ENCODE results near the gene CYP1A1.

CYP1A1 gene

GRCh38 chr15:74695597-74696397 is 29.5 kb downstream of the CYP1A1 start, which contains the start of gene EDC3:
Gene EDC3 (minus strand): TSS chr15:74696024. CDS start chr15:74675124, 20,900 bp downstream.
- TF ChIP-seq FOXM1 (IDR thresholded peaks at IDR 0.05; ENCODE audit: borderline replicate concordance, low read depth): no peak
- TF ChIP-seq YY1 (IDR thresholded peaks at IDR 0.05; ENCODE audit: low read depth): peak; percentile 72; the same call in 1 of the 2 replicates
- no peak for TF ChIP-seq EP300 (IDR thresholded peaks at IDR 0.05; ENCODE audit: borderline replicate concordance)
- peak; percentile 85 for TF ChIP-seq TEAD4 (IDR thresholded peaks at IDR 0.05)
- no peak for TF ChIP-seq CEBPB (IDR thresholded peaks at IDR 0.05)
- TF ChIP-seq, protein P1, sequence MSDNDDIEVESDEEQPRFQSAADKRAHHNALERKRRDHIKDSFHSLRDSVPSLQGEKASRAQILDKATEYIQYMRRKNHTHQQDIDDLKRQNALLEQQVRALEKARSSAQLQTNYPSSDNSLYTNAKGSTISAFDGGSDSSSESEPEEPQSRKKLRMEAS (IDR thresholded peaks at IDR 0.05): peak; percentile 64
- peak; percentile 94 for TF ChIP-seq CREB1 (IDR thresholded peaks at IDR 0.05; ENCODE audit: low read depth)
- TF ChIP-seq USF1 (IDR thresholded peaks at IDR 0.05): no peak
- peak; percentile 60 for TF ChIP-seq TAF1 (IDR thresholded peaks at IDR 0.05; ENCODE audit: low read depth)
- TF ChIP-seq, protein P2, sequence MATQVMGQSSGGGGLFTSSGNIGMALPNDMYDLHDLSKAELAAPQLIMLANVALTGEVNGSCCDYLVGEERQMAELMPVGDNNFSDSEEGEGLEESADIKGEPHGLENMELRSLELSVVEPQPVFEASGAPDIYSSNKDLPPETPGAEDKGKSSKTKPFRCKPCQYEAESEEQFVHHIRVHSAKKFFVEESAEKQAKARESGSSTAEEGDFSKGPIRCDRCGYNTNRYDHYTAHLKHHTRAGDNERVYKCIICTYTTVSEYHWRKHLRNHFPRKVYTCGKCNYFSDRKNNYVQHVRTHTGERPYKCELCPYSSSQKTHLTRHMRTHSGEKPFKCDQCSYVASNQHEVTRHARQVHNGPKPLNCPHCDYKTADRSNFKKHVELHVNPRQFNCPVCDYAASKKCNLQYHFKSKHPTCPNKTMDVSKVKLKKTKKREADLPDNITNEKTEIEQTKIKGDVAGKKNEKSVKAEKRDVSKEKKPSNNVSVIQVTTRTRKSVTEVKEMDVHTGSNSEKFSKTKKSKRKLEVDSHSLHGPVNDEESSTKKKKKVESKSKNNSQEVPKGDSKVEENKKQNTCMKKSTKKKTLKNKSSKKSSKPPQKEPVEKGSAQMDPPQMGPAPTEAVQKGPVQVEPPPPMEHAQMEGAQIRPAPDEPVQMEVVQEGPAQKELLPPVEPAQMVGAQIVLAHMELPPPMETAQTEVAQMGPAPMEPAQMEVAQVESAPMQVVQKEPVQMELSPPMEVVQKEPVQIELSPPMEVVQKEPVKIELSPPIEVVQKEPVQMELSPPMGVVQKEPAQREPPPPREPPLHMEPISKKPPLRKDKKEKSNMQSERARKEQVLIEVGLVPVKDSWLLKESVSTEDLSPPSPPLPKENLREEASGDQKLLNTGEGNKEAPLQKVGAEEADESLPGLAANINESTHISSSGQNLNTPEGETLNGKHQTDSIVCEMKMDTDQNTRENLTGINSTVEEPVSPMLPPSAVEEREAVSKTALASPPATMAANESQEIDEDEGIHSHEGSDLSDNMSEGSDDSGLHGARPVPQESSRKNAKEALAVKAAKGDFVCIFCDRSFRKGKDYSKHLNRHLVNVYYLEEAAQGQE (IDR thresholded peaks at IDR 0.05; ENCODE audit: low read depth): no peak
- TF ChIP-seq ZBTB7A (IDR thresholded peaks at IDR 0.05; ENCODE audit: low read depth): peak; percentile 73; the same call in 1 of the 2 replicates
- TF ChIP-seq EGR1 (IDR thresholded peaks at IDR 0.05): no peak
- peak; percentile 77 for TF ChIP-seq TCF12 (IDR thresholded peaks at IDR 0.05; ENCODE audit: low read depth)
- no peak for TF ChIP-seq NFIC (IDR thresholded peaks at IDR 0.05)
- TF ChIP-seq RAD21 (IDR thresholded peaks at IDR 0.05; ENCODE audit: low read depth): no peak

- TF ChIP-seq CEBPB (IDR thresholded peaks at IDR 0.05): no peak
- TF ChIP-seq, protein P2 (IDR thresholded peaks at IDR 0.05; ENCODE audit: low read depth): no peak
- TF ChIP-seq TCF12 (IDR thresholded peaks at IDR 0.05; ENCODE audit: low read depth): no peak
- TF ChIP-seq CREB1 (IDR thresholded peaks at IDR 0.05; ENCODE audit: low read depth): no peak
- no peak for TF ChIP-seq YY1 (IDR thresholded peaks at IDR 0.05; ENCODE audit: low read depth)
- TF ChIP-seq FOXM1 (IDR thresholded peaks at IDR 0.05; ENCODE audit: borderline replicate concordance, low read depth): no peak
- TF ChIP-seq TEAD4 (IDR thresholded peaks at IDR 0.05): no peak
- TF ChIP-seq USF1 (IDR thresholded peaks at IDR 0.05): no peak
Measured at GRCh38 chr15:74692327-74692726, 33.0 kb downstream of the CYP1A1 start.

DNA sequence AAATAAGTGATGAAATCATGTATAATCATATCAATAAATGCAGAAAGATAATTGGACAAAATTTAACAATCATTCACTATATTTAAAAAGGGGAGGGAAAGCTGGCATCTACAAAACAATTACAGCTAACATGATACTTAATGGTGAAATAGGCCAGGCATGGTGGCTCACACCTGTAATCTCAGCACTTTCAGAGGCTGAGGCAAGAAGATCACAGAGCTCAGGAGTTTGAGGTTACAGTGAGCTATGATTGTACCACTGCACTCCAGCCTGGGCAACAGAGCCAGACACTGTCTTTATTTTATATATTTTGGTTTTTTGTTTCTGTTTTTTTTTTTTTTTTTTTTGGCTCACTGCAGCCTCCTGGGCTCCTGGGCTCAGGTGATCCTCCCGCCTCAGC is 41.6 kb downstream of the CYP1A1 start:
- TF ChIP-seq NFIC (IDR thresholded peaks at IDR 0.05) (no peak), EP300 (IDR thresholded peaks at IDR 0.05; ENCODE audit: borderline replicate concordance) (no peak), CREB1 (IDR thresholded peaks at IDR 0.05; ENCODE audit: low read depth) (no peak), USF1 (IDR thresholded peaks at IDR 0.05) (no peak), TCF12 (IDR thresholded peaks at IDR 0.05; ENCODE audit: low read depth) (no peak), YY1 (IDR thresholded peaks at IDR 0.05; ENCODE audit: low read depth) (no peak), TEAD4 (IDR thresholded peaks at IDR 0.05) (no peak), ZBTB7A (IDR thresholded peaks at IDR 0.05; ENCODE audit: low read depth) (no peak), RAD21 (IDR thresholded peaks at IDR 0.05; ENCODE audit: low read depth) (no peak), EGR1 (IDR thresholded peaks at IDR 0.05) (no peak), TAF1 (IDR thresholded peaks at IDR 0.05; ENCODE audit: low read depth) (no peak), CEBPB (IDR thresholded peaks at IDR 0.05) (no peak), FOXM1 (IDR thresholded peaks at IDR 0.05; ENCODE audit: borderline replicate concordance, low read depth) (no peak)
- TF ChIP-seq, protein P2 (IDR thresholded peaks at IDR 0.05; ENCODE audit: low read depth): no peak
- TF ChIP-seq, protein P1 (IDR thresholded peaks at IDR 0.05): no peak

All from Ishikawa (cell line).